ENCODE data around the gene PAX5.

PAX5 gene

DNA sequence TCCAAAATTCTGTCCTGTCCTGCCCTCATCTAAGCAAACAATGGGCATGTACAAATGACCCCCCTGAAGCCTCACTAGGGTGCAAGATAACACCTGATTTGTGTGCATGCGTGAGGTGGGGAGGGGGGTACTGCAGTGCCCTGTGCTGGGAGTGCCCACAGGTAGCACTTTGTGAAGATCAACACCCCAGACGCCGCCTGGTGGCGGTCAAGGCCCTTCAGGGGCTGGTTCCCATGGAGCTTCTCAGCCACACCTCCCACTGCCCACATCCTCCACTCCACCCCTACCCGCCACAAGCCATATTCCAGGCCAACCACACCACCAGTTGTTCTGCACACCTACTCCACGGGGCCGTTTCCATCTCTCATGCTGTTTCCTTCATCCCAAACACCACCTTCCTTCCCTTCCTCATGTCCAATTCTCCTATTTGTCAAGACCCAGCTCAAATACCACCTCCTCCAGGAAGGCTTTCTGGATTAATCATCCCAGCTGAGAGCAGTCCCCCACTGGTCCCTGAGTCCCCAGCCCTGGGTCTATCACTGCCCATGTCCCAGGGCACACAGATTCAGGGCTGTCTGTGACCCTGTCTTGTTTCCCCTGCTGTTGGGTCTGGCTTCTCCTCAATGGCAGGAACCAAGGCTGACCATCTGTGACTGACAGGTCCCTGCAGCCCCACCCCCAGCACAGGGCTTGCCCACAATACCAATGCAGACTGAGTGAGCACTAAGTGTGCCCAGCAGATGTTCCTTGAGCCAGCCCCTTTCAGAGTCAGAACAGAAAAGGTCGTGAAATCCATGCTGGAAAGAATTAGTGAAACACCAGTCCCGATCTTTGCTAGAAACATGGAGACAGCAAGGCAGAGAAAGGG, 178.4 kb downstream of the PAX5 start:
- no peak for TF ChIP-seq CEBPB (IDR thresholded peaks at IDR 0.05)
- TF ChIP-seq RAD21 (IDR thresholded peaks at IDR 0.05; ENCODE audit: low read depth) = peak; percentile 57

DNA sequence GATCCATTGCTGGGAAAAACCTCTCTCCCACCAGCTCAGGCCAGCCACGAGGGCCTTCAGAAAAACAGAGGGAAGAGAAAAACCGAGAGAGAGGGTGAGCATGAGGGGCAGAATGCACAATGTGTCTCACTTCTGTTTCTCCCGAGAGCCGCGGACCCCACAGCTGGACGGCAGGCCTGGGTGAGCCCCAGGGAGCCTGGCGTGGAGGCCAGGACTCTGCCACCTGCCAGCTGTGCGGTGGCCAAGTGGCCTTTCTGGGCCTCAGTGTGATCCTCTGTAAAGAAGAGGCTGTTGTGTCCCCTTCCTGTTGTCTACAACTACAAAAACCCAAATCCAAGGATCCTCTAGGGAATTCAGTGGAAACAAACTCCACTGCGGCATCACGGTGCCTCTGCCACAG, 179.3 kb downstream of the PAX5 start:
- no peak for TF ChIP-seq TEAD4 (IDR thresholded peaks at IDR 0.05)
- TF ChIP-seq TAF1 (IDR thresholded peaks at IDR 0.05; ENCODE audit: low read depth) = no peak
- TF ChIP-seq CREB1 (IDR thresholded peaks at IDR 0.05; ENCODE audit: low read depth) = no peak
- no peak for TF ChIP-seq YY1 (IDR thresholded peaks at IDR 0.05; ENCODE audit: low read depth)
- TF ChIP-seq EGR1 (IDR thresholded peaks at IDR 0.05) = no peak
- TF ChIP-seq RAD21 (IDR thresholded peaks at IDR 0.05; ENCODE audit: low read depth) = no peak
- no peak for TF ChIP-seq NFIC (IDR thresholded peaks at IDR 0.05)
- no peak for TF ChIP-seq EP300 (IDR thresholded peaks at IDR 0.05; ENCODE audit: borderline replicate concordance)
- TF ChIP-seq, protein P1, sequence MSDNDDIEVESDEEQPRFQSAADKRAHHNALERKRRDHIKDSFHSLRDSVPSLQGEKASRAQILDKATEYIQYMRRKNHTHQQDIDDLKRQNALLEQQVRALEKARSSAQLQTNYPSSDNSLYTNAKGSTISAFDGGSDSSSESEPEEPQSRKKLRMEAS (IDR thresholded peaks at IDR 0.05) = no peak
- no peak for TF ChIP-seq TCF12 (IDR thresholded peaks at IDR 0.05; ENCODE audit: low read depth)
- no peak for TF ChIP-seq CEBPB (IDR thresholded peaks at IDR 0.05)
- TF ChIP-seq, protein P2, sequence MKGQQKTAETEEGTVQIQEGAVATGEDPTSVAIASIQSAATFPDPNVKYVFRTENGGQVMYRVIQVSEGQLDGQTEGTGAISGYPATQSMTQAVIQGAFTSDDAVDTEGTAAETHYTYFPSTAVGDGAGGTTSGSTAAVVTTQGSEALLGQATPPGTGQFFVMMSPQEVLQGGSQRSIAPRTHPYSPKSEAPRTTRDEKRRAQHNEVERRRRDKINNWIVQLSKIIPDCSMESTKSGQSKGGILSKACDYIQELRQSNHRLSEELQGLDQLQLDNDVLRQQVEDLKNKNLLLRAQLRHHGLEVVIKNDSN (IDR thresholded peaks at IDR 0.05) = no peak
- no peak for TF ChIP-seq FOXM1 (IDR thresholded peaks at IDR 0.05; ENCODE audit: borderline replicate concordance, low read depth)
- TF ChIP-seq, protein P3, sequence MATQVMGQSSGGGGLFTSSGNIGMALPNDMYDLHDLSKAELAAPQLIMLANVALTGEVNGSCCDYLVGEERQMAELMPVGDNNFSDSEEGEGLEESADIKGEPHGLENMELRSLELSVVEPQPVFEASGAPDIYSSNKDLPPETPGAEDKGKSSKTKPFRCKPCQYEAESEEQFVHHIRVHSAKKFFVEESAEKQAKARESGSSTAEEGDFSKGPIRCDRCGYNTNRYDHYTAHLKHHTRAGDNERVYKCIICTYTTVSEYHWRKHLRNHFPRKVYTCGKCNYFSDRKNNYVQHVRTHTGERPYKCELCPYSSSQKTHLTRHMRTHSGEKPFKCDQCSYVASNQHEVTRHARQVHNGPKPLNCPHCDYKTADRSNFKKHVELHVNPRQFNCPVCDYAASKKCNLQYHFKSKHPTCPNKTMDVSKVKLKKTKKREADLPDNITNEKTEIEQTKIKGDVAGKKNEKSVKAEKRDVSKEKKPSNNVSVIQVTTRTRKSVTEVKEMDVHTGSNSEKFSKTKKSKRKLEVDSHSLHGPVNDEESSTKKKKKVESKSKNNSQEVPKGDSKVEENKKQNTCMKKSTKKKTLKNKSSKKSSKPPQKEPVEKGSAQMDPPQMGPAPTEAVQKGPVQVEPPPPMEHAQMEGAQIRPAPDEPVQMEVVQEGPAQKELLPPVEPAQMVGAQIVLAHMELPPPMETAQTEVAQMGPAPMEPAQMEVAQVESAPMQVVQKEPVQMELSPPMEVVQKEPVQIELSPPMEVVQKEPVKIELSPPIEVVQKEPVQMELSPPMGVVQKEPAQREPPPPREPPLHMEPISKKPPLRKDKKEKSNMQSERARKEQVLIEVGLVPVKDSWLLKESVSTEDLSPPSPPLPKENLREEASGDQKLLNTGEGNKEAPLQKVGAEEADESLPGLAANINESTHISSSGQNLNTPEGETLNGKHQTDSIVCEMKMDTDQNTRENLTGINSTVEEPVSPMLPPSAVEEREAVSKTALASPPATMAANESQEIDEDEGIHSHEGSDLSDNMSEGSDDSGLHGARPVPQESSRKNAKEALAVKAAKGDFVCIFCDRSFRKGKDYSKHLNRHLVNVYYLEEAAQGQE (IDR thresholded peaks at IDR 0.05; ENCODE audit: low read depth) = no peak
- TF ChIP-seq ZBTB7A (IDR thresholded peaks at IDR 0.05; ENCODE audit: low read depth) = no peak

DNA sequence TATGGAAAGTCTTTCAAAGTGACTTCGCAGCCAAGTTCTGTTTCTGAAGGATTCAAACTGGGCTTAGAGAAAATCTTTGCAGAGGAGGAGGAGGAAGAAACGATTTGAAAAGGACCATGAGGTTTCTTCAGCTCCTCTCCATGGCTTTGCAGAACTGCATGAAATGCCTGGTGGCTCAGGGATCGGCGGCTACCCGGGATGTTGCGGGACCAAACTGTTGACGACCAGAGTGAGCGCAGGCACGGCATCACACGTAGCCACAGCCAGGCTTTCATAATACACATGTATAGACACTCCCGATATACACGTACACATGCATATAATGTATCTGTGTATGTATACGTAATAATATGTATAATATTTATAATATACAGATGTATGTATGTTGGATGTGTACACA, 180.0 kb downstream of the PAX5 start:
- no peak for TF ChIP-seq EGR1 (IDR thresholded peaks at IDR 0.05)
- TF ChIP-seq NFIC (IDR thresholded peaks at IDR 0.05) = no peak
- TF ChIP-seq CREB1 (IDR thresholded peaks at IDR 0.05; ENCODE audit: low read depth) = no peak
- TF ChIP-seq FOXM1 (IDR thresholded peaks at IDR 0.05; ENCODE audit: borderline replicate concordance, low read depth) = no peak
- no peak for TF ChIP-seq YY1 (IDR thresholded peaks at IDR 0.05; ENCODE audit: low read depth)
- TF ChIP-seq, protein P2 (IDR thresholded peaks at IDR 0.05) = no peak
- TF ChIP-seq, protein P1 (IDR thresholded peaks at IDR 0.05) = no peak
- TF ChIP-seq EP300 (IDR thresholded peaks at IDR 0.05; ENCODE audit: borderline replicate concordance) = no peak
- no peak for TF ChIP-seq ZBTB7A (IDR thresholded peaks at IDR 0.05; ENCODE audit: low read depth)
- no peak for TF ChIP-seq TEAD4 (IDR thresholded peaks at IDR 0.05)
- no peak for TF ChIP-seq RAD21 (IDR thresholded peaks at IDR 0.05; ENCODE audit: low read depth)
- TF ChIP-seq, protein P3 (IDR thresholded peaks at IDR 0.05; ENCODE audit: low read depth) = no peak
- no peak for TF ChIP-seq CEBPB (IDR thresholded peaks at IDR 0.05)

DNA sequence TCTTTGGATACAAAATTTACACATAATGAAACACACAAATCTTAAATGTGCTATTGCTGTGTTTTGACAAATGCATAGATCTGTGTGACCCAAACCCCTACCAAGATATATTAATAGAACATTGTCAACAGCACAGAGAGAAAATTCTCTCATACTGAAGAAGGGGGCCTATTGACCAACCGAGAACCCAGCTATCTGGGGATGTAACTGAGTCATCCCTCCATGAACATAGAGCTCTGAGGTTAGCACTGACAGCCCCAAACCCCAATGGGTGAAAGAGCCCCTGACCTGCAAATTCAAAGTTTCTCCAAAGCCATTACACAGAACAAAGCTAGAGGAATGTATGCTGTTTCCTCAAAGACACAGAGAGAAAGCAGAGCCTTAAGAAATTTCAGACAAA, 180.8 kb downstream of the PAX5 start:
- TF ChIP-seq RAD21 (IDR thresholded peaks at IDR 0.05; ENCODE audit: low read depth) = no peak
- TF ChIP-seq, protein P2 (IDR thresholded peaks at IDR 0.05) = no peak
- no peak for TF ChIP-seq TCF12 (IDR thresholded peaks at IDR 0.05; ENCODE audit: low read depth)
- no peak for TF ChIP-seq CREB1 (IDR thresholded peaks at IDR 0.05; ENCODE audit: low read depth)
- TF ChIP-seq ZBTB7A (IDR thresholded peaks at IDR 0.05; ENCODE audit: low read depth) = no peak
- no peak for TF ChIP-seq YY1 (IDR thresholded peaks at IDR 0.05; ENCODE audit: low read depth)
- TF ChIP-seq TAF1 (IDR thresholded peaks at IDR 0.05; ENCODE audit: low read depth) = no peak
- no peak for TF ChIP-seq EGR1 (IDR thresholded peaks at IDR 0.05)
- TF ChIP-seq, protein P1 (IDR thresholded peaks at IDR 0.05) = no peak
- no peak for TF ChIP-seq TEAD4 (IDR thresholded peaks at IDR 0.05)
- no peak for TF ChIP-seq CEBPB (IDR thresholded peaks at IDR 0.05)

DNA sequence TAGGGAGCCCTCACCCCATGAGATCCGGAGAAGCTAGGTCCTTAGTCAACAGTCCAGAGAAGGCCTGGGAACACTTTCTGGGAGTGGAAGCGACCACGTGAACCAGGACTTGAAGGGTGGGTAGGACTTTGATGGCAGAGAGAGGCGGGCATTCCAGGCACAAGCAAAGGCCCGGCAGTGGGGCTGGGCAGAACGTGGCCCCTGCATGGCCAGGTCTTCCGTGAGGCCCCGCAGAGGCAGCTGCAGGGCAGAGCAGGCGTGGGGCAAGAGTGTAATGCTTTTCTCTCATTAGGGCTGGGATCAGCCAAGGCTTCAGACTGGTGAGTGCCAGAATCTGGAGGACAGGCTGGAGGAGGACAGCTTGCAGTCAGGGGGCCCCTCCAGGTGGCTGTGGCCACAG, 184.1 kb downstream of the PAX5 start:
- no peak for TF ChIP-seq FOXM1 (IDR thresholded peaks at IDR 0.05; ENCODE audit: borderline replicate concordance, low read depth)
- TF ChIP-seq, protein P1 (IDR thresholded peaks at IDR 0.05) = no peak
- TF ChIP-seq ZBTB7A (IDR thresholded peaks at IDR 0.05; ENCODE audit: low read depth) = no peak
- TF ChIP-seq EP300 (IDR thresholded peaks at IDR 0.05; ENCODE audit: borderline replicate concordance) = no peak
- TF ChIP-seq, protein P2 (IDR thresholded peaks at IDR 0.05) = no peak
- TF ChIP-seq EGR1 (IDR thresholded peaks at IDR 0.05) = no peak
- no peak for TF ChIP-seq YY1 (IDR thresholded peaks at IDR 0.05; ENCODE audit: low read depth)
- no peak for TF ChIP-seq TAF1 (IDR thresholded peaks at IDR 0.05; ENCODE audit: low read depth)
- TF ChIP-seq, protein P3 (IDR thresholded peaks at IDR 0.05; ENCODE audit: low read depth) = no peak
- no peak for TF ChIP-seq CEBPB (IDR thresholded peaks at IDR 0.05)
- TF ChIP-seq TEAD4 (IDR thresholded peaks at IDR 0.05) = no peak
- no peak for TF ChIP-seq TCF12 (IDR thresholded peaks at IDR 0.05; ENCODE audit: low read depth)
- no peak for TF ChIP-seq NFIC (IDR thresholded peaks at IDR 0.05)
- no peak for TF ChIP-seq CREB1 (IDR thresholded peaks at IDR 0.05; ENCODE audit: low read depth)
- TF ChIP-seq RAD21 (IDR thresholded peaks at IDR 0.05; ENCODE audit: low read depth) = no peak
